Activated gamma-delta T cell treated with anti-CD3 and anti-CD28 coated beads, Interleukin-2, amount 50 U/mL, for 16 hours (primary cell): Measurements from ENCODE around the gene LRRC56.

Source experiments
- DNase-seq: peaks from one replicate; pipeline ENCODE4 v3.0.0-alpha.2; 2020; ENCODE audit warnings: low read depth

Gene LRRC56

GRCh38 chr11:521177-521688 is 16.1 kb upstream of the LRRC56 start:
- no peak for DNase-seq

GRCh38 chr11:526192-526591 is 11.1 kb upstream of the LRRC56 start:
- no peak for DNase-seq

- no peak for DNase-seq
Observed at GRCh38 chr11:528166-528814, 9.0 kb upstream of the LRRC56 start.

GRCh38 chr11:528815-529727 is 8.3 kb upstream of the LRRC56 start:
- no peak for DNase-seq

- DNase-seq = no peak
Observed at GRCh38 chr11:529728-530411, 7.5 kb upstream of the LRRC56 start.

- DNase-seq = no peak
Observed at GRCh38 chr11:530960-531831, 6.1 kb upstream of the LRRC56 start.

- DNase-seq = no peak
Observed at GRCh38 chr11:531919-532526, 5.3 kb upstream of the LRRC56 start.

GRCh38 chr11:532527-532985 is 4.8 kb upstream of the LRRC56 start:
- DNase-seq = no peak

- DNase-seq = no peak
Observed at GRCh38 chr11:532986-533585, 4.2 kb upstream of the LRRC56 start.

GRCh38 chr11:533586-534395 is 3.5 kb upstream of the LRRC56 start:
- DNase-seq = no peak

GRCh38 chr11:534396-535209 is 2.7 kb upstream of the LRRC56 start:
- DNase-seq = no peak

GRCh38 chr11:535210-535518 is 2.2 kb upstream of the LRRC56 start:
- no peak for DNase-seq

- peak; percentile 92 for DNase-seq
Observed at GRCh38 chr11:535519-536454, 1.5 kb upstream of the LRRC56 start, which contains the start of gene HRAS. Gene HRAS (minus strand): TSS chr11:535576.

- no peak for DNase-seq
Observed at GRCh38 chr11:537622-538430, 499 bp downstream of the LRRC56 start.

GRCh38 chr11:538431-539051 is 1.2 kb downstream of the LRRC56 start:
- DNase-seq = no peak

GRCh38 chr11:539971-540481 is 2.7 kb downstream of the LRRC56 start:
- no peak for DNase-seq
